Measurements from ENCODE around the gene TUBA8.

GRCh38 chr22:18070556-18071306, 39.9 kb upstream of the TUBA8 start:
- TF ChIP-seq POLR2A (IDR thresholded peaks at IDR 0.05), result no peak
- no peak for TF ChIP-seq EP300 (IDR thresholded peaks at IDR 0.05)

Measured in ovary (tissue), 1 donor.